ENCODE measurements around the gene SPTBN5.

Gene SPTBN5

DNA sequence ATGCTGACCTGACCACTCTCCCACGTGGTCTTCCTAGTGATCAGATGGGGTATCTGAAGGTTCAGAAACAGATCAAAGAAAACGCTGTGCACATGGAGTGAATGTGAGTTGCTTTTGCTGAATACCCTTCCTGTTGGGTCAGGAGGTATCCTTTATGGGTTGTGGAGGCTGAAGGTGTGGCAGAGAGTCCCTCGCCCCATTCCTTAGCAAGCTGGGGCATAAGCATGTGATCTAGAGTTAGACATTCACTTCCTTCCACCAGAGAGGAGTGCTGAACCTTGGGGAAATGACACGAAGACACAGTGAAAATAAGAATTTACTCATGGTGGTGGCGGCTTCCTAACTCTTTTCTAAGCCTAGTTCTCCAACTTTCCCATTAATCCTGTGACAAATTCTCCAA lies 27.8 kb upstream of the SPTBN5 start:
- TF ChIP-seq EZH2phosphoT487 (IDR thresholded peaks at IDR 0.05; ENCODE audit: low read depth) = no peak
- TF ChIP-seq, protein P1, sequence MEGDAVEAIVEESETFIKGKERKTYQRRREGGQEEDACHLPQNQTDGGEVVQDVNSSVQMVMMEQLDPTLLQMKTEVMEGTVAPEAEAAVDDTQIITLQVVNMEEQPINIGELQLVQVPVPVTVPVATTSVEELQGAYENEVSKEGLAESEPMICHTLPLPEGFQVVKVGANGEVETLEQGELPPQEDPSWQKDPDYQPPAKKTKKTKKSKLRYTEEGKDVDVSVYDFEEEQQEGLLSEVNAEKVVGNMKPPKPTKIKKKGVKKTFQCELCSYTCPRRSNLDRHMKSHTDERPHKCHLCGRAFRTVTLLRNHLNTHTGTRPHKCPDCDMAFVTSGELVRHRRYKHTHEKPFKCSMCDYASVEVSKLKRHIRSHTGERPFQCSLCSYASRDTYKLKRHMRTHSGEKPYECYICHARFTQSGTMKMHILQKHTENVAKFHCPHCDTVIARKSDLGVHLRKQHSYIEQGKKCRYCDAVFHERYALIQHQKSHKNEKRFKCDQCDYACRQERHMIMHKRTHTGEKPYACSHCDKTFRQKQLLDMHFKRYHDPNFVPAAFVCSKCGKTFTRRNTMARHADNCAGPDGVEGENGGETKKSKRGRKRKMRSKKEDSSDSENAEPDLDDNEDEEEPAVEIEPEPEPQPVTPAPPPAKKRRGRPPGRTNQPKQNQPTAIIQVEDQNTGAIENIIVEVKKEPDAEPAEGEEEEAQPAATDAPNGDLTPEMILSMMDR (IDR thresholded peaks at IDR 0.05; ENCODE audit: low read depth, low read length) = no peak
- Histone ChIP-seq H4K20me1 (ENCODE audit: insufficient read depth, low read length) (peaks cover 16% of the 10 kb centered on the region), H3K4me2 (ENCODE audit: low read length) (no peak overlapping the region), H3K4me3 (ENCODE audit: low read length) (no peak overlapping the region), H3K9me3 (ENCODE audit: insufficient read depth, low read length) (peaks cover 3% of the 10 kb centered on the region; the same call in 1 of the 2 replicates), H3K36me3 (replicated peaks; ENCODE audit: low read depth, low read length) (peaks cover 41% of the 10 kb centered on the region), H3K9ac (ENCODE audit: low read length) (no peak overlapping the region), H3K79me2 (ENCODE audit: low read length) (no peaks in the 10 kb centered on the region), H3K27me3 (ENCODE audit: low read depth, low read length) (no peaks in the 10 kb centered on the region), H3K27ac (ENCODE audit: low read length) (no peak overlapping the region), H3K4me1 (ENCODE audit: low read length) (peaks cover 22% of the 10 kb centered on the region), H2AFZ (ENCODE audit: low read depth, low read length) (no peak overlapping the region)

DNA sequence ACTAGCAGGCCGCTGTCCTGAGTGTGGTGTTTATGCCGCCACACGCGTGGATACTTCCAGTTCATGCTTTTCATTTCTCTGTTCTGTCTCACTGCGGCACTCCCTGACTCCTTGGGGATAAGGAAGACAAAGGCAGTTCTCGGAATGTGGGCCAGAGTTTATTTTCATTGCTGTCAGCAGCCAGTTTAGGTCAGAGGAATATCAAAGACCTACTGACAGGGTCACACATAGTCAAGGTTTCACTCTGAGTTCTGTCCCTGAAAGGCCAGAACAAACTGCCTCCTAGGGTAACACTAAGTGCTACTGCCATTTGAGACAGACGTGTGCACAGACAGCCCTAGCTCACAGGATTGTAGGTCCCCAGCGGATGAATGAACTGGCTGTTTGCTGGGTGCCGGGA lies 27.3 kb upstream of the SPTBN5 start:
- TF ChIP-seq, protein P1 (IDR thresholded peaks at IDR 0.05; ENCODE audit: low read depth, low read length) = no peak
- TF ChIP-seq EZH2phosphoT487 (IDR thresholded peaks at IDR 0.05; ENCODE audit: low read depth) = no peak
- Histone ChIP-seq H3K79me2 (ENCODE audit: low read length) (no peaks in the 10 kb centered on the region), H4K20me1 (ENCODE audit: insufficient read depth, low read length) (peaks cover 12% of the 10 kb centered on the region), H2AFZ (ENCODE audit: low read depth, low read length) (no peak overlapping the region), H3K9me3 (ENCODE audit: insufficient read depth, low read length) (peaks cover 3% of the 10 kb centered on the region; the same call in 1 of the 2 replicates), H3K4me2 (ENCODE audit: low read length) (no peak overlapping the region), H3K27me3 (ENCODE audit: low read depth, low read length) (no peaks in the 10 kb centered on the region), H3K9ac (ENCODE audit: low read length) (no peak overlapping the region), H3K27ac (ENCODE audit: low read length) (no peak overlapping the region), H3K36me3 (replicated peaks; ENCODE audit: low read depth, low read length) (peaks cover 41% of the 10 kb centered on the region), H3K4me1 (ENCODE audit: low read length) (peaks cover 22% of the 10 kb centered on the region), H3K4me3 (ENCODE audit: low read length) (no peak overlapping the region)

GRCh38 chr15:41919954-41920538 lies 26.2 kb upstream of the SPTBN5 start:
- TF ChIP-seq, protein P1 (IDR thresholded peaks at IDR 0.05; ENCODE audit: low read depth, low read length) = no peak
- no peak for TF ChIP-seq EZH2phosphoT487 (IDR thresholded peaks at IDR 0.05; ENCODE audit: low read depth)
- Histone ChIP-seq H3K36me3 (replicated peaks; ENCODE audit: low read depth, low read length) (peaks cover 41% of the 10 kb centered on the region), H3K27me3 (ENCODE audit: low read depth, low read length) (no peaks in the 10 kb centered on the region), H3K9ac (ENCODE audit: low read length) (no peak overlapping the region), H3K4me3 (ENCODE audit: low read length) (no peak overlapping the region), H3K9me3 (ENCODE audit: insufficient read depth, low read length) (peaks cover 3% of the 10 kb centered on the region; the same call in 1 of the 2 replicates), H3K4me1 (ENCODE audit: low read length) (peaks cover 22% of the 10 kb centered on the region), H4K20me1 (ENCODE audit: insufficient read depth, low read length) (peaks cover 12% of the 10 kb centered on the region), H2AFZ (ENCODE audit: low read depth, low read length) (no peak overlapping the region), H3K79me2 (ENCODE audit: low read length) (no peaks in the 10 kb centered on the region), H3K4me2 (ENCODE audit: low read length) (no peak overlapping the region), H3K27ac (ENCODE audit: low read length) (no peak overlapping the region)

- Histone ChIP-seq H3K9ac (ENCODE audit: low read length) (no peak overlapping the region), H2AFZ (ENCODE audit: low read depth, low read length) (no peak overlapping the region), H3K4me3 (ENCODE audit: low read length) (no peak overlapping the region)
Observed at GRCh38 chr15:41919201-41919820, 25.5 kb upstream of the SPTBN5 start.

More at GRCh38 chr15:41919201-41919820, 25.5 kb upstream of the SPTBN5 start:
- no peak overlapping the region for H3K27ac ChIP-seq (ENCODE audit: low read length)
- H3K27me3 ChIP-seq (ENCODE audit: low read depth, low read length) = no peaks in the 10 kb centered on the region
- H3K79me2 ChIP-seq (ENCODE audit: low read length) = no peaks in the 10 kb centered on the region
- peaks cover 18% of the 10 kb centered on the region for H3K4me1 ChIP-seq (ENCODE audit: low read length)
- no peak overlapping the region for H3K4me2 ChIP-seq (ENCODE audit: low read length)
- peaks cover 9% of the 10 kb centered on the region for H4K20me1 ChIP-seq (ENCODE audit: insufficient read depth, low read length)
- peaks cover 40% of the 10 kb centered on the region for H3K36me3 ChIP-seq (replicated peaks; ENCODE audit: low read depth, low read length)
- TF ChIP-seq, protein P1 (IDR thresholded peaks at IDR 0.05; ENCODE audit: low read depth, low read length) = no peak
- TF ChIP-seq EZH2phosphoT487 (IDR thresholded peaks at IDR 0.05; ENCODE audit: low read depth) = no peak
- H3K9me3 ChIP-seq (ENCODE audit: insufficient read depth, low read length) = peaks cover 3% of the 10 kb centered on the region; the same call in 1 of the 2 replicates
